Heart left ventricle (tissue), 16 donors: Measurements from ENCODE around the gene CLSTN2. TPM values are rescaled to one million over a fixed set of nuclear protein-coding genes. Genes with fewer than 3 reads are reported as not detected.

ENCODE experiments used
- ATAC-seq, 4 donors: fragments of 200-7000 bp; cut with Tn5 transposase; one replicate each; pipeline ENCODE4 v1.9.1; 2020 to 2022; ENCODE audit warnings: moderate library complexity in 4 of 4, mild to moderate bottlenecking in 3 of 4, moderate number of reproducible peaks in 1 of 4
- DNase-seq, 5 donors: peaks; one replicate each; pipeline ENCODE4 v3.0.0-alpha.2; 2020
- H3K27ac ChIP-seq, 12 donors: fragments of 200-600 bp; sonication (generic) in 4 of 12; one replicate each; pipeline versions ENCODE4 v1.5.0 to v1.8.0; 2016 to 2022; ENCODE audit warnings: mild to moderate bottlenecking in 2 of 12
- H3K27me3 ChIP-seq, 9 donors: fragments of 200-600 bp; sonication (generic) in 2 of 9; one replicate each; pipeline versions ENCODE4 v1.5.1 to v1.8.0; 2016 to 2022; ENCODE audit warnings: mild to moderate bottlenecking in 3 of 9
- H3K36me3 ChIP-seq, 9 donors: fragments of 200-600 bp; sonication (generic) in 2 of 9; one replicate each; pipeline versions ENCODE4 v1.5.0 to v1.8.0; 2018 to 2022; ENCODE audit warnings: mild to moderate bottlenecking in 2 of 9
- H3K4me1 ChIP-seq, 12 donors: fragments of 200-600 bp; sonication (generic) in 4 of 12; one replicate each; pipeline versions ENCODE4 v1.5.0 to v1.8.0; 2016 to 2022; ENCODE audit warnings: mild to moderate bottlenecking in 3 of 12
- H3K4me3 ChIP-seq, 12 donors: fragments of 200-600 bp; sonication (generic) in 4 of 12; one replicate each; pipeline versions ENCODE4 v1.5.0 to v1.8.0; 2017 to 2022; ENCODE audit warnings: mild to moderate bottlenecking in 9 of 12, moderate library complexity in 4 of 12
- H3K9me3 ChIP-seq, 12 donors: fragments of 200-600 bp; sonication (generic) in 4 of 12; one replicate each; pipeline versions ENCODE4 v1.5.0 to v1.8.0; 2016 to 2022; ENCODE audit warnings: mild to moderate bottlenecking in 1 of 12
- CTCF ChIP-seq, 12 donors: fragments of 200-600 bp; sonication (generic) in 4 of 12; IDR thresholded peaks; one replicate each; pipeline versions ENCODE4 v1.5.0 to v1.8.0; 2018 to 2022; ENCODE audit warnings: antibody characterized with exemption in 12 of 12, mild to moderate bottlenecking in 5 of 12
- POLR2A ChIP-seq, 2 donors: fragments of 450-650 bp; IDR thresholded peaks; one replicate each; pipeline ENCODE4 v1.6.1; 2017; ENCODE audit warnings: antibody characterized with exemption in 2 of 2, mild to moderate bottlenecking in 2 of 2, moderate library complexity in 2 of 2
- WGBS, 4 donors: extraction: QIAGEN DNeasy Blood & Tissue Kit in 2 of 4; methylation state at CpG; one replicate each; pipeline versions ENCODE4 v1.1.5 to v1.1.7; 2013 to 2018; 5-methylcytosine and 5-hydroxymethylcytosine counted together
- intact Hi-C, 10 donors: fragments of 100-400 bp; cut with DNase I; formaldehyde crosslinking; loops; one replicate each; pipeline versions ENCODE4 v1.11.1 to v1.14.2; 2022
- polyA plus RNA-seq, 2 donors: library from polyadenylated mRNA; stranded (reverse); fragments of 200-250 nt; gene quantifications; one replicate each; pipeline ENCODE4 v1.2.3, GENCODE V29; 2013
- total RNA-seq, 9 donors: library from RNA; depleted of rRNA in 2 of 9; stranded (reverse); fragments of >200 nt in 2 of 9; fragmentation: NEBNext Ultra II Directional in 3 of 9; extraction: Animal tissue kit (Norgen Biotek cat#: 25700) in 3 of 9; gene quantifications; one replicate each; pipeline versions ENCODE4 v1.1.0 to v1.2.4, GENCODE V29; 2016 to 2023
- donor health status: ischemic (EF 13 %, LVEDD 7.1; RV severe dilation, severe dysfunction).
- donor health status: healthy with polysubstance abuse.
- donor health status: DM: no; HTN: yes; CAD: no.
- donor health status: DM: no; HTN: no; CAD: no.
- donor health status: ischemic (EF 25% LVEDD 6.9; RV normal size, moderate dysfunction).
- donor health status: ischemic (EF 25% LVEDD 5.7; RV mildly dilated, moderate dysfunction).
- donor health status: healthy.
- donor health status: DM: yes; HTN: yes; CAD: no.
- donor health status: ischemic (EF 35%, LVEDD 5.7; RV mildly dilated, moderate dysfunction).
- donor health status: nonischemic (EF 11% LVEDD 7.7; RV severe dilation, severe dysfunction).
- donor health status: DM: yes; HTN: yes; CAD: no.
- donor health status: PGD.
- donor health status: ischemic (EF 29% LVEDD 5.4; RV normal size, mild dysfunction).
- donor health status: nonischemic (EF 23%, LVEDD 6.1; RV moderate dilation, normal function).

CLSTN2 gene
- total and polyA plus RNA-seq, 11 donors, result 0.69 to 7.6 (median 3.9) TPM

- H3K27me3 ChIP-seq, result no peaks in the 10 kb centered on the region
- peaks cover 0 to 9% (median 0%) of the 10 kb centered on the region in 12 donors for H3K9me3 ChIP-seq
- WGBS, 4 donors, result 62 to 76% (median 71%) methylated on average over 4 to 5 of the region's 5 CpGs
- intact Hi-C loops, result no loop called here
- H3K36me3 ChIP-seq, result no peaks in the 10 kb centered on the region
- DNase-seq (no peak), ATAC-seq (peak in 1 of 4 donors; percentile 31)
- H3K27ac ChIP-seq, result no peak overlapping the region
- TF ChIP-seq POLR2A (IDR thresholded peaks at IDR 0.05), result no peak
- no peak for TF ChIP-seq CTCF (IDR thresholded peaks at IDR 0.05)
- H3K4me1 ChIP-seq, result peaks cover 0 to 4% (median 0%) of the 10 kb centered on the region in 12 donors
- no peak overlapping the region for H3K4me3 ChIP-seq
These were observed 232.0 kb downstream of the CLSTN2 start for GRCh38 chr3:140166861-140167599.

GRCh38 chr3:140167600-140168281 lies 232.8 kb downstream of the CLSTN2 start:
- Histone ChIP-seq H3K4me1 (peaks cover 0 to 4% (median 0%) of the 10 kb centered on the region in 12 donors), H3K27ac (no peak overlapping the region), H3K4me3 (no peak overlapping the region), H3K36me3 (no peaks in the 10 kb centered on the region), H3K9me3 (peaks cover 0 to 9% (median 0%) of the 10 kb centered on the region in 12 donors), H3K27me3 (no peaks in the 10 kb centered on the region)
- no peak for TF ChIP-seq CTCF (IDR thresholded peaks at IDR 0.05)
- TF ChIP-seq POLR2A (IDR thresholded peaks at IDR 0.05), result no peak
- DNase-seq (no peak), ATAC-seq (no peak)
- WGBS, 4 donors, result 71 to 83% (median 78%) methylated on average over 5 of the region's 5 CpGs
- intact Hi-C loops, result no loop called here

GRCh38 chr3:140170612-140171011 lies 235.6 kb downstream of the CLSTN2 start:
- intact Hi-C loops, result no loop called here
- 63 to 92% (median 80%) methylated on average over 1 of the region's 1 CpG for WGBS, 4 donors
- no peak for ATAC-seq

More at GRCh38 chr3:140170612-140171011, 235.6 kb downstream of the CLSTN2 start:
- Histone ChIP-seq H3K36me3 (no peaks in the 10 kb centered on the region), H3K4me3 (no peak overlapping the region), H3K27me3 (no peaks in the 10 kb centered on the region), H3K27ac (no peak overlapping the region), H3K4me1 (peaks cover 0 to 4% (median 0%) of the 10 kb centered on the region in 12 donors), H3K9me3 (peaks cover 0 to 9% (median 0%) of the 10 kb centered on the region in 12 donors)
- DNase-seq, result no peak
- TF ChIP-seq POLR2A (IDR thresholded peaks at IDR 0.05), result no peak
- no peak for TF ChIP-seq CTCF (IDR thresholded peaks at IDR 0.05)
